HL-60/S4 (cell line): Measurements from ENCODE around the gene RNF130.

ENCODE experiments used
- in situ Hi-C: fragments of 300-500 bp; cut with MboI; formaldehyde crosslinking; loops from 2 replicates; pipeline ENCODE4 v1.14.3; 2022; ENCODE audit warnings: low sequenced_read_pairs

Gene RNF130

DNA sequence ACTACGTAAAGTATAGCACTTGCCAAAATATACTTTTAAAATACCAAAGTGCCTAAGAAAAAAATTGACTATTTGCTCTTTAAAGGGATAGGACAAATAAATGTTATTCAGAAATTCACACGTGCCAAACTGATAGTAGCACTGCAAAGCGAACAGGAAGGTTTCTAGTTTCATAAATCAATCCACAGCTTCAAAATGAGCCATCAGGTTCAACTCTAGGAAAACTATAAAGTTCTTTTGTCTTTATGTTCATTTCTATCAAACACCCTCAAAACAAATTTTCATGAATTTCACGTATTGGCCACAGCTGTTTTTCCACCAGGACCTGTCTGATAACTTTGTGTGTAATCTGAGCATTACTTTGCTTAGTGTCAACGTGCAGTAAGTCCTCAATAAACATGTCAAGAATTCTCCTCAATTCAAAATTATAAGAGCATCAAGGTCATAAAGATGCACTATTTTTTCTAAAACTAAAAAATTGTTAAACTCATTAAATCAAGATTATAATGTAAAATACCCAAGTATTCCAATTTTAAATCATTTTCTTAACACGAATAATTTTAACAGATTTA lies 3.0 kb downstream of the RNF130 start:
- in situ Hi-C loops = no loop called here

DNA sequence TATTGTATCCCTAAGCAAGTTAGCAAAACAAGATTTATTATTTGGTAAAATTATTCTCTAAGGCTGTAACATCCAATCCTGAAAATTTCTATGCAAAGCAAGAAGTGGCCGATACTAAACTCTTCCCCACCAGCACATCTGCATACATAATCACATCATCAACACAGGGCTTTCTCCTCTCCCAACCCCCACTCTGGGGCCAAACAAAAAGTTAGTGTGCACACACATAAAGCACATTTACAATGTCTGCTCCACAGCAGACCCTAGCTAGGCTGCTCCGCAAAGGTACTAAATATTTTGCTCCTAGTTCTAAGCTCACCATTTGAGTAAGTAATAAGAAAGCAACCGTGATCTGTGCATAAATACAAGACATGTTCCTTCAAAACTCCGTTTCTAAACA lies 3.6 kb downstream of the RNF130 start:
- in situ Hi-C loops = no loop called here

DNA sequence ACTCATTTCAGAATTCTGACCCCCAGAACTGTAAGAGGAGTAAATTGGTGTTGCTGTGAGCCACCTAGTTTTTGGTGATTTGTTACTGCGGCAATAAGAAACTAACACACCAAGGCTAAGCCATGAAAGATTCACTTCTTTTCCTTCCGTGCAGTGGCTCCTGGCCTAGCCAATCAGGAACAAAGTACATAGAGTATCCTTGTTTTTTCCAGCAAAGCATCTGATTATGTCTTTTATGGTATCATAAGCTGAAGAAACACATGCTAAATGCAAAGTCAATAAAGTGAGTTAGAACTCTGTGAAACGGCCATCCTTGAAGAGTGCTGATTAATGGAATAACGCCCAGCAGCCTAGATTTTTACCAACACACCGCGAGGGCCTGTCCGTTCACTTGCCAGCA lies 11.4 kb downstream of the RNF130 start:
- in situ Hi-C loops = no loop called here

- in situ Hi-C loops = no loop called here
Observed at GRCh38 chr5:180059326-180059725, 12.2 kb downstream of the RNF130 start.

DNA sequence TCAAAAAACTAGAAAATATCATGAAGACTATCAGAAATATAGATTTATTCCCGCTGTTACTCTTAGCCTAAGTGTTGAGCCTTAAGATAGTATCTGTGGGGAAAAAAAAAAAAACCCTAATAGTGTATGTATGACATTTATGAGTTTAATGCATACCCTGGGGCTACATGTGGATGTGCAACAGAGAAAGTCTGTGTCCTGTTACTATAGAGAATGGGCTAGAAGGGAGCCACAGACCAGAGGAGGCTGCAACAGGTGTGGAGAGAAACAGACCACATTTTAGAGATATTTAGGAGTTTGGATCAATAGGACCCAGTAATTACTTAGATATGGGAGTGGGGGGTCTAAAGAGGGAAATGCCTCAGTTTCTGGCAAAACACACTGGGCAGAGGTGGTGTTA lies 15.4 kb downstream of the RNF130 start:
- in situ Hi-C loops = no loop called here

- in situ Hi-C loops = no loop called here
Observed at GRCh38 chr5:180054226-180054625, 17.3 kb downstream of the RNF130 start.

- in situ Hi-C loops = no loop called here
Observed at GRCh38 chr5:180053061-180053602, 18.4 kb downstream of the RNF130 start.

GRCh38 chr5:180052211-180052818 lies 19.2 kb downstream of the RNF130 start:
- in situ Hi-C loops = no loop called here

- in situ Hi-C loops = no loop called here
Observed at GRCh38 chr5:180050121-180050940, 21.2 kb downstream of the RNF130 start.

DNA sequence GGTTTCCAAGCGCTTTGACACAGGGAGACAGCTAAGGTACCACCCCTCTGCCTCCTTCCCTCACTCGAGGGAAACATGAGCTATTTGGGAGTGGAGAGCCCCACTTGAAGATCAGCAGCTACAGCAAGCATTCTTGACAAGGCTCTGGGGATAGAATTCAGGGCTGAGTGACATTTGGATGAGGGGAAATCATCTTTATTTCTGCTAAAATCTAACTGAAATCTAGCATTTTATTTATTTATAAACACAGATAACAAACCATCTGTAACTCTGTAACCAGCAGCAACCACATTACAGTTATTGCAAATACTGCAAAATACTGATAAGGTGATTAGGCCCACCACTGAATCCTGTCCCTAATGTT lies 22.4 kb downstream of the RNF130 start:
- in situ Hi-C loops = no loop called here

DNA sequence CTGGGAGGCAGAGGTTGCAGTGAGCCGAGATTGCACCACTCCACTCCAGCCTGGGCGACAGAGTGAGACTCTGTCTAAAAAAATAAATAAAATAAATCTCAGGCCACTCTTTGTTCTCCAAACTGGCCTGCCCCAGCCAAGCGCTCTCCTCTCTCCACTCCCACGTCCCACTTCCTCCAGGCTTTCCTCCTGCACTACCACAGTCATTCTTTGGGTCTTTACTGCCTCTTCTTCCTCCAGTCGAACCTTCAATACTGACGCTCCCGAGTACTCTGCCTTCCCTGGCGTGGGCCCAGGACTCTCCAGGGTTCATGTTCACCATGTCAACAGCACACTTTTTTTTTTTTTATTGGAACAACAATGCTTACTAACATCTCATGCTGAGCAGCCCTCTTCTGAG lies 23.9 kb downstream of the RNF130 start:
- in situ Hi-C loops = no loop called here

DNA sequence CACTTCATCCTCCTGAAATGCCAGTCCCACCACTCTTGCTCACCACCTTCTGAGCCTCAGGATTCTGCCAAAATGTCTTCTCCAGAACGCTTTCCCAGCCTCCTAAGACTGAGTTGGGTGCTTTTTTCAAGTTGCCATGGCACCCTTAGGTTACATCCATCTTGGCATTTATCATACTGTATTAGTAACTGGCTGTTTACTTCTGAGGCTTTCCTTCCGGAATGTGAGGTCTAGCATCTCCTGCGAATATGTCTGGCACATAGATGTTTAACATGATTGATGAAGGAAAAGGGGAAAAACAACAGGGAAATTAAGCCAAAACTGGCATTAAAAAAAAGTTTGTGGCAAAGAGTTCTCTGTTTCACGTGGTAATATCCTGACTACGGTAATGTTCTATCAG lies 24.9 kb downstream of the RNF130 start:
- in situ Hi-C loops = no loop called here

- in situ Hi-C loops = no loop called here
Observed at GRCh38 chr5:180045889-180046499, 25.6 kb downstream of the RNF130 start.

GRCh38 chr5:180043377-180043776 lies 28.2 kb downstream of the RNF130 start:
- in situ Hi-C loops = no loop called here

- in situ Hi-C loops = no loop called here
Observed at GRCh38 chr5:180041301-180042274, 30.0 kb downstream of the RNF130 start.

GRCh38 chr5:180040287-180041214 lies 31.0 kb downstream of the RNF130 start:
- in situ Hi-C loops = no loop called here

- in situ Hi-C loops = no loop called here
Observed at GRCh38 chr5:180035206-180035931, 36.2 kb downstream of the RNF130 start.

GRCh38 chr5:180034564-180034963 lies 37.0 kb downstream of the RNF130 start:
- in situ Hi-C loops = no loop called here
